ENCODE results near the gene ST3GAL4.

The ST3GAL4 gene

DNA sequence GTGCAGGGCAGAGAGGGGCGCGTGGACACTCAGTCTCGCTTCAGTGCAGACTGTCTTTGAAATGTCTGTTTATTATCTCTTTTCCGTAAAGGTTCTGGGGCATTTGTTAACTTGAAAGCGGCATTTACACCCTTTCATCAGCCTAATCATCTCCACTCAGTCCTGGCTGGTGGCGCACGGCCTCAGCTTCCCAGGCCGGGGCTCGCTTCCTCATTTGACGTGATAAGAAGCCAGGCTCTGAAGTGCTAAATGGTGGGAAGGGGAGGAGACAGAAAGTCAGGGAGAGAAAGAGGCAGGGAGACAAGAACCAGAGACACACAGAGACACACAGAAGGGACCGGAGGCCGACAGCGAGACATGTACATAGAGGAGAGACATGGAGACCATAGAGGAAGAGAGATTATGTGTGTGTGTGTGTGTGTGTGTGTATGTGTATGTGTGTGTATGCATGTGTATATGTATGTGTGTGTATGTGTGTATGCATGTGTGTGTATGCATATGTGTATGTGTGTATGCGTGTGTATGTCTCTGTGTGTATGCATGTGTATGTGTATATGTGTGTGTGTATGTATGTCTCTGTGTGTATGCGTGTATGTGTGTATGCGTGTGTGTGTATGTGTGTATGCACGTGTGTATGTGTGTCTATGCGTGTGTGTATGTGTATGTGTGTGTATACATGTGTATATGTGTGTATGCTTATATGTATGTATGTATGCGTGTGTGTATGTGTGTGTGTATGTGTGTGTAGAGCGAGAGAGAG, 101.5 kb downstream of the ST3GAL4 start:
- DNase-seq: no peak

DNA sequence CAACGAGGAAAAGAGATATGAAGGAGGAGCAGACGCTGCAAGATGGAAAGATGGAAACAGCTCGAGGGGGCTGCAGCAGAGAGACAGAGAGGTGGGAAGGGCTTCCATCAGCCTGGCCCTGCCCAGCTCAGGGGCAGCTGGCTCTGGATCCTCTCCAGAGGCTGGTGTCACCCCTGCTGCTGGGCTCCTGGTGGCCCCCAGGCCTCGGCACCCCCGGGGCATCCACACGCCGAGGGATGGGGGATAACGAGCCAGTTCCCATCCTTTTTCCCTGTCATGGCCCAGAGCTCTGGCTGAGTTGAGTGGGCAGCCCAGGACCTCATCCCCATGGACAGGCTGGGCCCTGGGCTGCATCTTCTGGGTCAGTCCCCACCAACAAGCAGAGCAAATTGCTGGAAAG, 102.3 kb downstream of the ST3GAL4 start:
- no peak for DNase-seq

DNA sequence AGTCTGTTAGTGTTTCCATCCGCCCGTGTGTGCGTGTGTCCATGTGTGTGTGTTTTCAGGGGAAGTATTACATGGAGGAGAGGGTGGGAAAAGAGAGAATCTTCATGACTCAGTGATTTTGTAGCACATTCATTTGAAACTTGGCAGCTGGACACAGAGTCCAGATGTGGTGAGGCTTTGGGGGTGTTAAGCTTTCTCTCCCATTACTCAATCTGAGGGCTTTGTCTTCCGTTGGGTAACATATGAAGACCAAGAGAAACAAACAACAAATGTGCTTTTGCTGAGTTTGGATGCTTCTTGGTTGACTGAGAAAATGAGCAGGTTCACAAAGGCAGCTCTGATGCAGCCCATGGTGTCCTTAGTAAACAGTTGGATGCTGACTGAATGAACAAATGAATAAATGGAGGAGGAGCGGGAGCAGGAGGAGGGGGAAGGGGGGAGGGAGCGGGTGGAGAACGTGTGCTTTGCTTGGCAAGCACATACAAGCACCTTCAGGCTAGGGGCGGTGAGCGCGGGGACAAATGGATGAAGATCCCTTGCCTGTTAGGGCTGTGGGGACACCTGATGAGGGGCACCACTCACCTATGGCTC, 104.3 kb downstream of the ST3GAL4 start:
- no peak for DNase-seq

DNA sequence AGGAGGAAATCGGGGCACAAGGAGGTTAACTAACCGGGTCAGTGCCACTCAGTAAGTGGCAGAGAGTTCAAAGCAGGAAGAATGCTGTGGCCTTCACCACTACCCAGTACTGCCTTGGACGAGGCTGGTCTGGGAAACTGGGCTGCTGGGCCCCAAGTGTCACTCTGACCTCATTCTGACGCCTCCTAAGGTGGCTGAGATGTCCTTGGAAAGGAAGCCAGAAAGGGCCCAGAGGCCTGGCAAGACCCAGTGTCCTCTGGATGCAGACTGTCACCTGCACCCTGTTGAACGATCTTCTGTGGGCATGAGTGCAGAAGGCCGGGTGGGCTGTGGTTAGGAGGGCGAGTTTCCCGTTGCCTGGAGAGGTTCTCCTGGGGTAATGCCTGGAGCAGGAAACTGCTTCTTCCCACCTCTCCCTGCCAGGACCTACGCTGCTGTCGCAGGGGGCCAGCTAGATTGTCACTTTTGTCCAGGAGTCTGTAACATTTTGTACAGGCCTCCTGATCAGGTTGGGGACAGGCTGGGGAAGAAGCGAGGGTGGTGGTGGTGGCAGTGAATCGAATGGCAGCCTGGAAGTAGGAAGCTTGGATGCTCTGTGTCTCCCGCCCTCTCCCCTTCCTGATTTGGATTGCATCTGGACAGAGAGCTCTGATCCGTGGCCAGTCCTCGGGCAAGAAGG, 105.1 kb downstream of the ST3GAL4 start:
- no peak for DNase-seq

DNA sequence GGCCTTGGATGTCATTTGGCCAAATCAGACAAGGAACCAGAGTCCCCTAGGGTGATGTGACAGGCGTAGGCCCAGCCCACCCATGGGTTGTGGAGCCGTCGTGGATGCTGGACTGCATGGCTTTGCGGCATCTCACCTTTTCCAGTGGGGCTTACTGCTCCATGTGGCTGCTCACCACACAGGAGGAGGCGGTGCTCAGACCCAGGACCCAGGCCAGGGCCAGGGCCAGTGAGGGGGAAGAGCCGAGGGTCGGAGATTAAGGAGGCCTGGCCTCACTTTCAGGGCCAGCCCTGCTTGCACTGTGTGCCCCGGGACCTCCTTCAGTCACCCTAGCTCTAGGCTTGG, 105.6 kb downstream of the ST3GAL4 start:
- DNase-seq: no peak

DNA sequence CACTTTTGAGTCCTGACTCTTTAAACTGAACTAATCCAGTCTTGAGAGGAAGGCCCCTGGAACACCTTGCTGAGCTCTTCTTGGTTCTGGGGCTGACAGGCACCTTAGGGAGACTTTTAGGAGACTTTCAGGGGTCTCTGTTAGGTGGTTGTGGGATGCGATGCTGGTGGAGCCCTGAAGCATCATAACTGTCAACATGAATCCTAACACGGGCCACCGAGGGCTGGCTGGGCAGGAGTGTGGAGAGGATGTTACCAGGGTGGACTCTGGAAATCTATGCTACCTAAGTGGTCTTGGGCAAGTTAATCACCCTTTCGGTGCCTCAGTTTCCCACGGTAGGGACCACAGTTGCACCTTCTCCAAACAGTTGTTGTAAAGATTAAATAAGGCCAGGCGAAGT, 106.5 kb downstream of the ST3GAL4 start:
- DNase-seq: no peak

DNA sequence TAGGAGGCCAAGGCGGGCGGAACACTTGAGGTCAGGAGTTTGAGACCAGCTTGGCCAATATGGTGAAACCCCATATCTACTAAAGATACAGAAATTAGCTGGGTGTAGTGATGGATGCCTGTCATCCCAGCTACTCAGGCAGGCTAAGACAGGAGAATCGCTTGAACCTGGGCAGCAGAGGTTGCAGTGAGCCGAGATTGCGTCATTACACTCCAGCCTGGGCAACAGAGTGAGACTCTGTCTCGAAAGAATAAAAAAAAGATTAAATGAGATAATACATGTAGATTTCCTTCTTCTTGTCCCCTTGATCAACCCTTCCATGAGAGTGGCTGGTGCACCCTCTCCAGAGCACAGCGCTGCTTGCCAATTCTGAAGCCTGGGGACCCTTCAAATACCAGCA, 106.9 kb downstream of the ST3GAL4 start:
- DNase-seq: no peak
